GOT3 (cell line): Measurements from ENCODE around the gene ITCH.
"Not testable (repeated sequence)": the region's sequence is repeated elsewhere in the genome, so short reads cannot be mapped to it uniquely, and the experiment has no call there.

ENCODE experiments used
- DNase-seq: peaks from one replicate; lab custom pipeline; 2025; ENCODE audit warnings: mixed read lengths; lab: John Stamatoyannopoulos, UW

The ITCH gene

GRCh38 chr20:34420975-34421374 is 57.9 kb downstream of the ITCH start:
- DNase-seq = no peak

- DNase-seq = no peak
Observed at GRCh38 chr20:34421766-34422466, 58.8 kb downstream of the ITCH start.

- not testable (repeated sequence) for DNase-seq
Observed at GRCh38 chr20:34425032-34425690, 62.1 kb downstream of the ITCH start.

DNA sequence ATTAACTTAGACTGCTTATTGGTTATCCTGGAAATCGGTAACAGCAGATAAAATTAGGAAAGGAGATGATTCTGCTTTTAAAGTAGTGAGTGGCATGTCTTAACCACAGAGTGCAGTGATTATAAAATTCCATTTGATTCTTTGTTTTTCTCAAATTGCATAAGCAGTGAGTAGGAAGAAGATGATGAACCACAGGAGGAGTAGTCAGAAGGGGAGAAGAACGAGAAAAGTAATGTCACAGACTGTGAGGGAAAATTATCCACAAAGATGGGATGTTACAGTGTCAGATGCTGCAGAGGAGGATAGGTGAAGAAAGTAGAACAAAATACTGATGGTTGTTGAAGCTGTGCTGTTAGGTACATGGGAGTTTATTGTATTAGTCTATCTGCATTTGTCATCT is 63.0 kb downstream of the ITCH start:
- DNase-seq = no peak

GRCh38 chr20:34427331-34427730 is 64.3 kb downstream of the ITCH start:
- DNase-seq = no peak

DNA sequence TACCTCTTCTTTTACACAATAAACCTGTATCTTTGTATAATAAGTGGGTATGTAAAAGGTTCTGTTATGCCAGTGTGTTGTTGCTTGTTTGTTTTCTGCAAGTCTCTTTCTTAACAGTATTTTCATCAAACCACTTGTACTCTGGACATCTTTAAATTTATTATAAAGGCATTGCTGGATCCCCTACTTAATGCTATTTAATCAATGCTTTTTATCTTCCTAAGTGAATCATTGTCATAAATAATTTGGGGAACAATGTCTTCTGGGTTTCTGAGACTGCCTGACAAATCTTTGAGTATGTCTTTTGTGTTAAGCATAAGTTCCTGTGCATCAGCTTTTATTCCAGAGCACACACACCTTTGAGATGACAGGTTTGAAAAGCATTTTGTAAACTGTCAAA is 64.7 kb downstream of the ITCH start:
- DNase-seq = no peak

DNA sequence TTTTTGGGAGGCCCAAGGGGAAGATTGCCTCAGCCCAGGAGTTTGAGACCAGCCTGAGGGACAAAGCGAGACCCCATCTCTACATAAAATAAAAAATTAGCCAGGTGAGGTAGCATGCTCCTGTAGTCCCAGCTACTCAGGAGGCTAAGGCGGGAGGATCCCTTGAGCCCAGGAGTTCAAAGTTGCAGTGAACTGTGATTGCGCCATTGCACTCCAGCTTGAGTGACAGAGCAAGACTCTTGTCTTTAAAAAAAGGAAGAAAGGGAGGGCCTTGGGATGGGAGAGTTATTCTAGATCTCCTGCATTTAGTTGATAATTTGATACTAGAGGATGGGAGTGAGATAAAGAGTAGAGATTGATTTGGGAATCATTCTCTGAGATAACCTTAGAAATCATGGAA is 68.1 kb downstream of the ITCH start:
- DNase-seq = no peak

DNA sequence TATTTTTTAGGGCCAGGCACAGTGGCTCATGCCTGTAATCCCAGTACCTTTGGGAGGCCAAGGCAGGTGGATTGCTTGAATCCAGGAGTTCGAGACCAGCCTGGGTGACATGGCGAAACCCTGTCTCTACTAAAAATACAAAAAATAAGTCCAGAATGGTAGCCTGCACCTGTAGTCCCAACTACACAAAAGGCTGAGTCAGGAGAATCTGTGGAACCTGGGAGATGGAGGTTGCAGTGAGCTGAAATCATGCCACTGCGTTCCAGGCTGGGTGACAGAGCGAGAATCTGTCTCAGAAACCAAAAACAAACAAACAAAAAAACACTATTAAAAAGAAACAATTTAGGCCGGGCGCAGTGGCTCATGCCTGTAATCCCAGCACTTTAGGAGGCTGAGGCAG is 69.6 kb downstream of the ITCH start:
- DNase-seq = not testable (repeated sequence)

DNA sequence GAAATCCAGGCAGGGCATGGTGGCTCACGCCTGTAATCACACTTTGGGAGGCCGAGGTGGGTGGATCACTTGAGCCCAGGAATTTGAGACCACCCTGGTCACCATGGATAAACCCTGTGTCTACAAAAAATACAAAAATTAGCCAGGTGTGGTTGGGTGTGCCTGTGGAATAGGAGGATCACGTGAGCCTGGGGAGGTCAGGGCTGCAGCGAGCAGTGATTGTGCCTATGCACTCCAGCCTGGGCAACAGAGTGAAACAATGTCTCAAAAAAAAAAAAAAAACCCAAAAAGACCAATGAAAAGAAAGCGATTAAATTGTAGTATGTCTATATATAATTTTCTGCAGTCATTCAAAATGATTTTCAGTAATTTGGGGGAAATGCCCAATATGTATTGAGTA is 70.3 kb downstream of the ITCH start:
- DNase-seq = no peak

DNA sequence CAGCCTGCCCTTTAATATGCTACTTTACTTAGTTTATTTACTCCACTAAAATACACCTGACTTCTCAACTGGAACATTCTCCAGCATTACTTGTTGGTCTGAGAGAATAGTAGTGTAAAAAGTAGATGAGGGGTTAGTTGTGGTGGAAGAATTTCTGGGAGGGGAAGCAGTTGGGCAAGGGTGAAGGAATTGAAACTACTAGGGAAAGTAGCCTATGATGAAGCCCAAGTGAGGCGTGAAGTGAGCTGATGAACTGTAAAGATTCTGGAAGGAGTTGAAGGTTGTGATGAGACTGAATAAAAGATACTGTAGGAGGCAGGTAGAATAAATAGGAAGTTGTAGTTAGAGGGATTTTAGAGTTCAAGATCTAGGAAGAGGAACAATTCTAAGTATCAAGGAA is 72.5 kb downstream of the ITCH start:
- no peak for DNase-seq

- no peak for DNase-seq
Observed at GRCh38 chr20:34437330-34437986, 74.4 kb downstream of the ITCH start.

DNA sequence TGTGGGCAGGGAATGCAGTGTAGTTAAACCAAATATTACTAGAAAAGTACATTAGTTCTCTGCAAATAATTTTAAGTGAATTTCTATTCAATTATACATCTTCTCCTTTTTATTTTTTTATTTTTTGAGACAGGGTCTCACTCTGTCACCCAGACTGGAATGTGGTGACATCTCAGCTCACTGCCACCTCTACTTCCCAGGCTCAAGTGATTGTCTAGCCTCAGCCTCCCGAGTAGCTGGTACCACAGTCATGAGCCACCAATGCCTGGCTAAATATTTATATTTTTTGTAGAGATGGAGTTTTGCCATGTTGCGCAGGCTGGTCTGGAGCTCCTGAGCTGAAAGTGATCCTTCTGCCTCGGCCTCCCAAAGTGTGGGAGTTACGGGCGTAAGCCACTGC is 76.1 kb downstream of the ITCH start:
- no peak for DNase-seq

- DNase-seq = not testable (repeated sequence)
Observed at GRCh38 chr20:34441423-34441822, 78.3 kb downstream of the ITCH start.

DNA sequence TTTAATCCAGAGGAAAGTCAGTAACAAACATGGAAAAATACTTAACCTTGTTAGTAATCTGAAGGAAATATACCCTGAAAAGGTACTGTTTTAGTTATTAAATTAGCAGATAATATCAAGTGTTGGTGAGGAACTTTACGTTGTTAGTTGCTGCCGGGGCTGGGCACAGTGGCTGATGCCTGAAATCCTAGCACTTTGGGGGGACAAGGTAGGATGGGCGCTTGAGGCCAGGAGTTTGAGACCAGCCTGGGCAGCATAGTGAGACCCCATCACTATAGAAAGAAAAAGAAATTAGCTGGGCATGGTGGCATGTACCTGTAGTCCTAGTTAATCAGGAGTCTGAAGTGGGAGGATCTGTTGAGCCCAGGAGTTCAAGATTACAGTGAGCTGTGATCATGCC is 80.5 kb downstream of the ITCH start:
- DNase-seq = no peak

DNA sequence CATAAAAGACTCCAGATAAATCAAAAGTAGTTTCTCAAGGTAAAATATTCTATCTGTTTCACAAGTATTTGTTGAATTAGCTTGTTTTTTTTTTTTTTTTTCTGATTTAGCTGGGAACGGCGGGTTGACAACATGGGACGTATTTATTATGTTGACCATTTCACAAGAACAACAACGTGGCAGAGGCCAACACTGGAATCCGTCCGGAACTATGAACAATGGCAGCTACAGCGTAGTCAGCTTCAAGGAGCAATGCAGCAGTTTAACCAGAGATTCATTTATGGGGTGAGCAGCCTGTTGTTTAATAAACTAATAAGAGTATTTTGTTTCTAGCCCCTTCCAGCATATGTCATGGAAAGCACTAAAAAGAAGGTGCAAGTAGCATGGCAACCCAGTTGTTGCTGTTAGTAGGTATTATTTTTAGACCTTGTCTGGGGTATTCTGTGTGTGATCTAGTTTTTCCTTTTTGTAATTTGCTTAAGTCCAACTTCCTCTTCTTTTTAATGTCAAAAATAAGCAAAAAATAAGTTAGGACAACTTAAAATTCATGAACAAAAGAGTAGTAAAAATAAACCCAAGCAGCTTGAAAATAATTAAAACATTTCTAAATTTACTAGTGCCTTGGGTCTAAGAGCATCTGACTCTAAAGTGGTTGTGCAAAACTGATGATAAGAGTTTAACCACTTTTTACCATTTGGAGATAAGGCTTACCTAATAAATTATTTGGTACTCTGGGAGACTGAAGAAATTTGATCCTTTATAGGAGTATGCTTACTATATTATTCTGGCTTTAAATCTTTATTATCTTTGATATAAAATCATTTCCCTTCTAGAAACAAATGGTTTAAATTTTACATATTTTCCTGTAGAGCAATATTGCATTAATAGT is 82.3 kb downstream of the ITCH start:
- DNase-seq = no peak

- DNase-seq = no peak
Observed at GRCh38 chr20:34448517-34448916, 85.4 kb downstream of the ITCH start.

GRCh38 chr20:34449674-34450592 is 86.9 kb downstream of the ITCH start:
- no peak for DNase-seq

DNA sequence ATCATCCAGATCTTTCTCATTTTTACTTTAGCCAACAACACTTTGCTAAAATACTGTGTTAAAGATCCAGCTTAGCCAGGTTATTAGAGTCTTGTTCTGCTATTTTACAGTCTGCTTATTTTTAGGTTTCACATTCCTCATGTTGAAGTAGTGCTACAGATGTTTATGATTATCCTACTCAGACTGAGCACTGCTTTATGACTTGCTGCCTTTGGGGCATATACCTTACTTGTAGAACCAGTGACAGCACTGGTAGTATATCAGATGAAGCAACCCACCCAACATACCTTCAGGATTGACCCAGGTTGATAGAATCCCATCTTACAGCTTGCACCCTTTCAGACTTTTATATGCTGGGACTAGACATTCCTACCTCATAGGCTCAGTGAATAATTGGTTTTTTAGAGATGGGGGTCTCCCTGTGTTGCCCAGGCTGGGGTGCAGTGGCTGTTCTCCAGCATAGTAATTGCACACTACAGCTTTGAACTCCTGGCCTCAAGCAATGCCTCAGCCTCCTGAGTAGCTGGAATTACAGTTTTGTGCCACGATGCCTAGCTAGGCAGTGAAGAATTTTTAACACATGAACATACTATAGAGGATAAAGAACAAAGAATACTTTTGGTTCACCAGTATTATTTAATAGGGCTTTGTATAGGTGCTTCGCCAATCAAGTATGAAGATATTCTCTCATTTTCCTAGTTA is 89.4 kb downstream of the ITCH start:
- DNase-seq = no peak

GRCh38 chr20:34458631-34459030 is 95.6 kb downstream of the ITCH start:
- no peak for DNase-seq

DNA sequence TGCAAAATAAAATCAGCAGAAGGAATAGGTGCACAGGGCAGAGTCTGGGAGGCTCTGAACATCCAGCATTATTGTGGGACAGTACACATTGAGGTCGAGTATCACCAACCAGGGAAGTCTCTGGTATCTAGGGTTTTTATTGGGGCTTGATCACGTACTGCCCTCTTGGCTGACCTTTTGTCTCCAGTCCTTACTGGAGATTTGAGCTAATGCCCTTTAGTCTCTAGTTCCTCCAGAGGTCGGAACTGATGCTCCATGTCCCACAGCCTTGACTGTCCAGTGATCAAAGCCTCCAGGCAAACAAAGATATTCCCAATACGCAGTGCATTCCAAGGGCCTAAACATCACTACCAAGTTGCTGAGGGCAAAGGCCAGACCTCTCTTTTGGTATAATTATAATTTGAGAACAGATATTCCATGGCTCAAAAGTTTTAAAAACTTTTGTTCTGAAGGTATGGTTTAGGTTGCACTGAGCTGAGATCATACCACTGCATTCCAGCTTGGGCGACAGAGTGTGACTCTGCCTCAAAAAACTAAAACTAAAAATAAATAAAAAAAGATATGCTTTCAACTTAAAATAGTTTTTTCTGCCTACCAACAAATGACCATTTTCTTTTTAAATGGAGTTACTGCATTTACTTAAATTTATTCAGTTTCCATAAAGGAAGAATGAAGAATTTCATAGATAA is 96.3 kb downstream of the ITCH start:
- no peak for DNase-seq
